Smooth muscle cell (in vitro differentiated cells): Measurements from ENCODE around the gene RIMBP2. TPM values are rescaled to one million over a fixed set of nuclear protein-coding genes. Genes with fewer than 3 reads are reported as not detected.

ENCODE experiments used
- DNase-seq: peaks from one replicate; lab custom pipeline; 2025; ENCODE audit not compliant: unreplicated experiment; lab: John Stamatoyannopoulos, UW
- H2AFZ ChIP-seq: fragments of 200-600 bp; sonication (generic); 2 replicates; pipeline ENCODE4 v1.6.0; 2016; ENCODE audit warnings: antibody characterized with exemption, low read depth, mild to moderate bottlenecking
- H3F3A ChIP-seq: fragments of 200-600 bp; sonication (generic); 2 replicates; pipeline ENCODE4 v1.6.0; 2017; ENCODE audit warnings: antibody characterized with exemption, low read depth
- H3K27ac ChIP-seq: fragments of 200-600 bp; sonication (generic); 2 replicates; pipeline ENCODE4 v1.5.1; 2016; ENCODE audit warnings: low read depth, mild to moderate bottlenecking
- H3K27me3 ChIP-seq: fragments of 200-600 bp; sonication (generic); 2 replicates; pipeline ENCODE4 v1.6.1; 2016; ENCODE audit warnings: low read depth, mild to moderate bottlenecking
- H3K36me3 ChIP-seq: fragments of 200-600 bp; sonication (generic); 2 replicates; pipeline ENCODE4 v1.5.1; 2016; ENCODE audit warnings: low read depth
- H3K4me1 ChIP-seq: fragments of 200-600 bp; sonication (generic); 2 replicates; pipeline ENCODE4 v1.5.1; 2016; ENCODE audit warnings: low read depth
- H3K4me2 ChIP-seq: fragments of 200-600 bp; sonication (generic); 2 replicates; pipeline ENCODE4 v1.6.0; 2016; ENCODE audit warnings: mild to moderate bottlenecking
- H3K4me3 ChIP-seq: fragments of 200-600 bp; sonication (generic); 2 replicates; pipeline ENCODE4 v1.5.1; 2016; ENCODE audit warnings: mild to moderate bottlenecking
- H3K79me2 ChIP-seq: fragments of 200-600 bp; sonication (generic); 2 replicates; pipeline ENCODE4 v1.6.0; 2016; ENCODE audit warnings: low read depth, mild to moderate bottlenecking
- H3K9ac ChIP-seq: fragments of 200-600 bp; sonication (generic); 2 replicates; pipeline ENCODE4 v1.6.0; 2016; ENCODE audit warnings: low read depth
- H3K9me3 ChIP-seq: fragments of 200-600 bp; sonication (generic); replicated peaks from 2 replicates; pipeline ENCODE4 v1.5.1; 2016; ENCODE audit warnings: low read depth
- H4K20me1 ChIP-seq: fragments of 200-600 bp; sonication (generic); 2 replicates; pipeline ENCODE4 v1.6.0; 2016; ENCODE audit warnings: low read depth
- CTCF ChIP-seq: fragments of 200-600 bp; sonication (generic); IDR thresholded peaks from 2 replicates; pipeline ENCODE4 v1.5.1; 2017; ENCODE audit warnings: borderline replicate concordance, mild to moderate bottlenecking, antibody characterized with exemption; ENCODE audit not compliant: insufficient read depth, poor library complexity, severe bottlenecking
- WGBS: methylation state at CpG from one replicate; pipeline ENCODE4 v1.1.7; 2016; ENCODE audit warnings: low lambda C conversion rate; 5-methylcytosine and 5-hydroxymethylcytosine counted together
- polyA plus RNA-seq: library from polyadenylated mRNA; unstranded; fragments of >200 nt; fragmentation: Nextera tagmentation; extraction: Ambion mirVana; gene quantifications from 2 replicates; pipeline ENCODE4 v1.2.1, GENCODE V29; 2016
- total RNA-seq: library from RNA; depleted of rRNA; stranded (reverse); fragments of >200 nt; gene quantifications from 2 replicates; pipeline ENCODE4 v1.2.3, GENCODE V29; 2014

Gene RIMBP2
- total and polyA plus RNA-seq, 2 experiments from 2014 or later: 2.3 TPM; not detected in 1

GRCh38 chr12:130513556-130513955, 202.5 kb downstream of the RIMBP2 start:
- Histone ChIP-seq H3K4me3 (no peak overlapping the region), H3K36me3 (no peaks in the 10 kb centered on the region), H3F3A (no peaks in the 10 kb centered on the region), H2AFZ (no peak overlapping the region), H3K27me3 (no peaks in the 10 kb centered on the region), H3K9ac (no peak overlapping the region), H3K9me3 (no peaks in the 10 kb centered on the region), H3K4me1 (no peaks in the 10 kb centered on the region), H3K27ac (no peak overlapping the region), H3K79me2 (no peaks in the 10 kb centered on the region), H3K4me2 (no peak overlapping the region), H4K20me1 (no peaks in the 10 kb centered on the region)
- no peak for TF ChIP-seq CTCF
- no peak for DNase-seq
- WGBS: 83% methylated on average over 2 of the region's 2 CpGs

GRCh38 chr12:130511285-130511684, 204.8 kb downstream of the RIMBP2 start:
- Histone ChIP-seq H3K4me3 (no peak overlapping the region), H3K79me2 (no peaks in the 10 kb centered on the region), H3K27me3 (no peaks in the 10 kb centered on the region), H3K4me2 (no peak overlapping the region), H3K4me1 (no peaks in the 10 kb centered on the region), H3K27ac (no peak overlapping the region), H3K9ac (no peak overlapping the region), H2AFZ (no peak overlapping the region), H3K36me3 (no peaks in the 10 kb centered on the region), H3F3A (no peaks in the 10 kb centered on the region), H4K20me1 (no peaks in the 10 kb centered on the region), H3K9me3 (no peaks in the 10 kb centered on the region)
- DNase-seq: no peak
- no peak for TF ChIP-seq CTCF
- 88% methylated on average over 12 of the region's 12 CpGs for WGBS

GRCh38 chr12:130509454-130509853, 206.6 kb downstream of the RIMBP2 start:
- DNase-seq: no peak
- Histone ChIP-seq H3K27me3 (no peaks in the 10 kb centered on the region), H3K4me3 (no peak overlapping the region), H3K4me1 (peaks cover 1% of the 10 kb centered on the region), H3F3A (no peaks in the 10 kb centered on the region), H2AFZ (no peak overlapping the region), H3K9ac (no peak overlapping the region), H3K27ac (no peak overlapping the region), H3K36me3 (no peaks in the 10 kb centered on the region), H4K20me1 (no peaks in the 10 kb centered on the region), H3K79me2 (no peaks in the 10 kb centered on the region), H3K9me3 (no peaks in the 10 kb centered on the region), H3K4me2 (no peak overlapping the region)
- WGBS: 84% methylated on average over 5 of the region's 5 CpGs
- no peak for TF ChIP-seq CTCF

- no peak for TF ChIP-seq CTCF
- Histone ChIP-seq H2AFZ (no peak overlapping the region), H3K4me1 (peaks cover 7% of the 10 kb centered on the region), H3F3A (no peaks in the 10 kb centered on the region), H3K4me3 (no peak overlapping the region), H3K79me2 (no peaks in the 10 kb centered on the region), H3K4me2 (no peak overlapping the region), H3K9me3 (no peaks in the 10 kb centered on the region), H3K27me3 (no peaks in the 10 kb centered on the region), H3K27ac (no peak overlapping the region), H3K9ac (no peak overlapping the region), H4K20me1 (no peaks in the 10 kb centered on the region), H3K36me3 (no peaks in the 10 kb centered on the region)
- 83% methylated on average over 6 of the region's 6 CpGs for WGBS
- no peak for DNase-seq
These were observed 207.3 kb downstream of the RIMBP2 start for GRCh38 chr12:130508847-130509246.
